GM21367 (cell line): Measurements from ENCODE around the gene STX7.
A peak's percentile ranks its signal among the peaks of the same experiment; 100 is the strongest.

Experiments used
- ATAC-seq: cut with Tn5 transposase; IDR thresholded peaks from one replicate; pipeline ENCODE4 v1.9.1; 2021; ENCODE audit not compliant: unreplicated experiment

Gene STX7

DNA sequence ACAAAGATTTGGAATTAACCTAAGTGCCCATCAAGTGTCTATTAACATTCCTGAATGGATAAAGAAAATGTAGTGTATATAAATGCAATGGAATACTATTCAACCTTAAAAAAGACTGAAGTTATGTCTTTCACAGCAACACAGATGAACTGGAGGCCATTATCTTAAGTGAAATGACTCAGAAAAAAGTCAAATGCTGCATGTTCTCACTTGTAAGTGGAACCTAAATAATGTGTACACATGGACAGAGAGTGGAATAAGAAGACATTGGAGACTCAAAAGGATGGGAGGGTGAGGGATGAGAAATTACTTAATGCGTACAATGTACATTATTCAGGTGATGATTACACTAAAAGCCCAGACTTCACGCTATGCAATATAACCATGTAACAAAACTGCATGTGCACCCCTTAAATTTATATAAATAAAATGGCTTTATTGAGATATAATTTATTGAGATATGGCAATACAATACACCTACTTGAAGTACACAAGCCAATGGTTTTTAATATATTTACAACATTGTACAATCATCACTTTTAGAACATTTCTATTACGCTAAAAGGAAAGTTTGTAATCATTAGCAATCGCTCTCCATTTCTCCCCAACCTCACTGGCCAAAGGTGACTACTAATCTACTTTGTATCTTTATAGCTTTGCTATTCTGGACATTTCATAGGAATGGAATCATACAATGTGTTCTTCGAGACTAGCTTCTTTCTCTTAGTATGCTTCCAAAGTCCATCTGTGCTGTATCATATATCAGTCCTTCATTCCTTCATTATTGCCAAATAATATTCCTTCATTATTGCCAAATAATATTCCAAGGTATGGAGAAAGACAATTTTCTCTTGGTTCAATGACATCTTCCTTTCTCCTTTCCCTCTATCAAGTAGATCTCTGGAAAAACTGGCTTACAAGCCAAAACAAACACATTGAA lies 5.8 kb downstream of the STX7 start:
- ATAC-seq = no peak

DNA sequence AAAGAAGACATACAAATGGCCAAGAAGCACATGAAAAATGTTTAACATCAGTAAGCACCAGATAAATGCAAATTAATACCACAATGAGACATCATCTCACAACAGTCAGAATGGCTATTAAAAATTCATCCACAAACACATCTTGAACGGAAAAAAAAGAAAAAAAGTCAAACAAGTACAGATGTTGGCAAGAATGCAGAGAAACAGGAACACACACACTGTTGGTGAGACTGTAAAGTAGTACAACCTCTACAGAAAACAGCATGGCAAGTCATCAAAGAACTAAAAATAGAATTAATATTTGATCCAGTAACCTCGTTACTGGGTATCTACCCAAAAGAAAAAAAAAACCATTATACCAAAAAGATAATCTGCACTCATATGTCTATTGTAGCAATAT lies 6.5 kb downstream of the STX7 start:
- ATAC-seq = no peak

DNA sequence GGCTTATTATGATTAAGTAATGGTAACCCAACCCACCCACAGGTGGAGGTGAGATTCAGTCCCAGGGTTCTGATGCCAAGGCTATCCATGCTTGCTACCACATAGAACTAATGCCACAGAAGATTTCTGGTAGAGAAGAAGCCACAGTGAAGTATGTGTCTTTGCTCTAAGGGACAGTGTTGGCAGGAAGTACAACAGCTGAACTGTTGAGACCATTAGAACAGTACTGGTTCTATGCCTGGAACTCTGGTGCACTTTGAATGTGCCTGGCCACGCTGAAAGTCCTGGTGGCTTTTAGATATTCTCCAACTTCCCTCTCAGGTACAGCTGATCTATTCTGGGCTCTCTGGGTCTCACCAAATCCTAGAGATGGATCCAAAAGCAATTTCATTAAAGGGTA lies 7.8 kb downstream of the STX7 start:
- no peak for ATAC-seq

DNA sequence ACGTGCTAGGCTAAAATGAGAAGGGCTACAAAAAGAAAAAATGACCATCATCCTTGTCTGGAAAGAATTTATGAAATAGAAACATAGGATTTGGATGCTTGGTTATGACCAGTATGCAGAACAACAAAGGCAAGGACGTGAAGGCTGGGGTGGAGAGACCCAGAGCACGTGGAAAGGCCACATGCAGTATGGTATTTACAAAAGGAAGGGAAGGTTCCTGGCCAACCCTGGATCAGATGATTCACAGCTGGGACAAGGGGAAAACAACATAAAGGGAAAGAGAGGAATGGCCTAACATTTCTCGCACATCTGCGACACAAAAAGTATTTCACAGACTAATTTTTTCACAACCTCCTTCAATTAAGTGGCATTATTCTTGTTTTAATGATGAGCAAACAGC lies 8.2 kb downstream of the STX7 start:
- ATAC-seq = no peak

DNA sequence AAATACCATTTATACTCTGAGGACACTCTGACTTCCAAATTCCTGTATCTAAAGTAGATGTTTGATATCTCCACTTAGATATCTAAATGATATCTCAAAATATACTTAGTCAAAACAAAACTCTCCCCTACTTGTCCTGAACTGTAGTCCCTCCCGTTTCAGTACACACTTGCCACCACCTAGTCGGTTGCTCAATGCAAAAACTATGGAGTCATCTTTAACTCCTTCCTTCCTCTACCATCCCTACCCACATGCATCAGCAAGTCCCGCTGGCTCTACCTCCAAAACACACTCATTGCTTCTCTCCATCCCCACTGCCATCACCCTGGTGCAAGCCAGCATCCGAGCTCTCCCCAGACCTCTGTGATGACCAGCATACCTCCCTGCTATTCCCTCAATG lies 13.2 kb downstream of the STX7 start:
- ATAC-seq = no peak

DNA sequence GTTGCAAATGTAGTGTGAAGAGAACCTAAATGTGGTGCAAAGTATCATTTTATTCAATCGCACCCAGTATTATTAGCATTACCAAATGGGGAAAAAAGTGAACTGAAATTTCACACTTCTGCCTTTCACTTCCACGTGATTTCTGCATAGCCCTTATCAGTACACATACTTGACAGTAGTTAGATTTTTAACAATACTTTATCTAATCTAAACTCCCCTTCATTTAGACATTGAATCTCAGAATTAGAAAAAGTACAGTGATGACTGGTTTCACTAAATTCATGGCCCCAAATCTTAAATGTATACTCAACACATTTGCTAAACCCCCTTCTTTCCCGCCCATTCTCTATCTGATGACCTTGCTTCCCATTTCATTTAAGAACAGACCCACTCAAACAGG lies 14.3 kb downstream of the STX7 start:
- ATAC-seq = peak; percentile 59

DNA sequence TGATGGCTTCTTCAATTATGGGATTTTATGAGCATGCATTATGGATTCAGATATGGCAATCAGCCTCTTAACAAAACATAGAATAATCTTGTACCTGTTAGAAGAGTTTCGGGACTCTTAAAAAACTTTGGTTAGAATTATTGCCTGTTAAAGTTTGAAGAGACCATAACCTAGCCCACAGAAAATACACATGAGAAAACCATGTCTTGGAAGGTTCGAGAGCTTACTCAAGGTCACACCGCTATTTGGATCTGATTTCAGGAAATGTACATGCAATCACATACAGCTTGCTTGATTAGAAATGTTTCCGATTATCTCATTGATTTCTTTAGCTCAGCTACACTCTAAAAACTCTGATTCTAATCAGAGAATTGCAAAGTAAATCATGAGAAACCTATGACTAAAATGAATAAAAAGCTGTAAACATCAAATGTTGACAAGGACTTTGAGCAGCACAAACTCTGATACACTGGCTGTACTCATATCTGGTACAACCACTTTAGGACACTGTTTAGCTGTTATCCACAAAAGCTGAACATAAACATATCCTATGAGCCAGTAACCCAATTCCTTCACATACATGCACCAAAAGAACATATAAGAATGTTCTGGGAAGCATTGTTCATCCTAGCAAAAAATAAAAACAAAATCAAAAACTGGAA lies 16.3 kb downstream of the STX7 start:
- no peak for ATAC-seq

DNA sequence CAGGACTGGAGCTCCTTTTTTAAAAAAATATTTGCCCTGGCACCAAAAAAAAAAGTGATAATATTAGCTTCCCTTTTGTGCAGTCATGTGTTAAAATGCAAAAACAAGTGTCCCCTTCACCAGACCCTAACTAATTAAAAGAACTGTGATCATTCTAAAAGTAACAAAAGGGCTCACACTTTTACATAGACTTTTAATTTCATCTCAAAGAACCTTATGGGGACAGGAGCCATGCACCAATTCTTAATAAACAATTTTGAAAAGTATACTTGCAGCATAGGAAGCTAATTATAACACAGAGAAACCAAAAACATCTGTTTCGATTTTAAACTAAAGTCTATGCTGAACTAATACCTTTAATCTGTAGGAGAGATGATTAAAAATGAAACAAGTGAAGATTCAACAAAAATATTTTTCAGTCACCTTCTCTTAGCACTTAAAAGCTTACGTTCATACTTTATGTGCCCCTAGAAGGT lies 17.3 kb downstream of the STX7 start:
- ATAC-seq = peak; percentile 42

DNA sequence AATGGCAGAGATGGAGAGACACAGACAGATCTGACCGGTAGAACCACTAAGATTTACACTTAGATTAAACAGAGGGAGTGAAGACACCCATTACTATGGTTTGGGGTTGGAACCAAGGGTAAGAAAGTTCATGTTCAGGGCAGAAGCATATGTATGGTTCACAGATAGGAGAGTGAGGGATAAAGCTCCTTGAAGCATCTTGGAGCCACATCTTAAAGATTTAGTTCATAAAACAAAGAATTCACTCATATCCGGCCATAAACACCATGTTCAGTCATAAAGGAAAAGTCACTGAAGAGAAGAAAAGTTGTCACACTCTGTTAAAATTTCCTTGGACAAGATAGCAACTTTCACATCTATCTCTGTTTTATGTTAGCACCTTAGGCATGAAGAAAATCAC lies 18.0 kb downstream of the STX7 start:
- no peak for ATAC-seq

DNA sequence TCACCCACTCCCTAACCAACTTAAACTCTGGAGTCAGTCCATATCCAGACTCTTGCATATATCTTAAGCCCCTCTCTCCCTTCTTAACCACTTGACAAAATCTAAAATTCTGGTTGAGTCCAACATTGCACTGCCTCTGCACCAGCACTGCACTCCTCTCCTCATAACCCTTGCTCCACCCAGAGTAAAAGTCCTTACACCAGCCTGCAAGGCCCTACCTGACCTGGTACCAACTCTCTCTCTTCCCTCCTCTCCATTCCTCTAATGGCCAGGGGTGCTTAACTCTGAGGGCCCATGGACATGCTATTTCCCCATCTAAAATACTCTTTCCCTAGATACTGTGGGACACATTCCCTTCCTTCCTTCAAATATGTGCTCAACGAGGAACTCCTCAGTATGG lies 21.0 kb downstream of the STX7 start:
- ATAC-seq = no peak

DNA sequence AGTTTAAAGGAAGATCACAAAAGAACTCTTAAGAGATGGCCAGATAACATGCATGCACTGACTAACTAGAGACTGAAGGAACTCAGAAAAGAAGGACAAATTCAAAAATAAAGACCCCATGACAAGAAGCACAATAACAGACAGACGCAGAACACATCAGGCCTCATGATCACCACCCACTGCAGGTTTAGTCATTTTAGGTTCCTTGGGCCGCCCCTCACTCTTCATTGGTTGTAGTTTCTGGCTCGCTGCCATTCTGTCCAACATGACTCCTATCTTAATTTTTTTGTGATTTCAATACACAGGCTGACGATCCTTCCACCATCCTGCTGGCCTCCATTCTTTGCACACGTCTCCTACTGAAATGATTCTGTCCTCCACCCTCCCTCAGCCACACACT lies 21.6 kb downstream of the STX7 start:
- no peak for ATAC-seq

DNA sequence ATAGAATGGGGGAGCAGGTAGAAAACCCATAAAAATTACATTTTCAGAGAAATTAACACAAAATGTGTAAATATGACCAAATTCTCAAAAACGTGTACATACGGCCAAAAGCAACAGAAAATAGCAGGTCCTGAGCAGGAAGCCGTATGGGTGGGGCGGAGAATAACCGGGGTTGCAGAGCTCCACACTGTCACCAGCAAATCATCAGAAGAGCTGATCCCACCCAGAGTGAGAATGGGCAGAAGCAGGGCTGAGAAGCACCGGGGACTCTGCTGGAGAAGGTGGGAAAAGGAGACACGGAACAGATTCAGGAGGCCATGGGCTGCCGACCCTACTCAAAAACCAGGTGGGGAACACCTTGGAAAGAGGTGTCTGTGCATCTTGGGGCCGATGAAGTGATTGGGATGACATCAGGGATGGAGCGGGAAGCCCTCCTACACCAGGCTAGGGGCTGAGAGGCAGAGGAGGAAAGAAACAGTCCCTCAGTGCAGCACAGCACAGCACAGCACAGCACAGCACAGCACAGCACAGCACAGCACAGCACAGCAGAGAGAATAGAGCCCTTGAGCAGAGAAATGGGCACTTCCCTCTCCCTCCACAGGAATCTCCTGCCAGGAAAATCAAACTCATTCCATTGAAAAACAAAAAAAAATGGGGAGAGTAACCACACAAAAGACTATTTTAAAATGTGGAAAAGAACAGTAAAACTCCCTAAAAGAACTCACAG lies 22.3 kb downstream of the STX7 start:
- ATAC-seq = peak; percentile 51

DNA sequence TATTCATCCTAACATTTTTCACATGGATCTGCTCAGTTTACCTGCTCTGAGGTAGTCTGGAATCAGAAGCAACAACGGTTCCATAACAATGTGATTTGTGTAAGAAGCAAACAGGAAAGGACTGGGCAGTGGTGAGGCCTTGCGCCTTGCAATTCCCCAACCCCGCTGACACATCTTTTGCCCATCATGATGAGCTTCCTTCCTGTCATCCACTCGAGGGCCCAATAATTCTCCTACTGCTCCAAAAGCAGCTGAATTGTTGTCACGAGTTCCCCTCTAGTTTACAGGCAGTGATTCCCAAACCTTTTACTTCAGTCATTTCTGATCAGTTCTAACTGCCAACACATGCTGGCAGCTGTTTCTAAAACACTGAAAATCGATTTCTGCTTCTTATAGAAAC lies 22.9 kb downstream of the STX7 start:
- ATAC-seq = peak; percentile 31

DNA sequence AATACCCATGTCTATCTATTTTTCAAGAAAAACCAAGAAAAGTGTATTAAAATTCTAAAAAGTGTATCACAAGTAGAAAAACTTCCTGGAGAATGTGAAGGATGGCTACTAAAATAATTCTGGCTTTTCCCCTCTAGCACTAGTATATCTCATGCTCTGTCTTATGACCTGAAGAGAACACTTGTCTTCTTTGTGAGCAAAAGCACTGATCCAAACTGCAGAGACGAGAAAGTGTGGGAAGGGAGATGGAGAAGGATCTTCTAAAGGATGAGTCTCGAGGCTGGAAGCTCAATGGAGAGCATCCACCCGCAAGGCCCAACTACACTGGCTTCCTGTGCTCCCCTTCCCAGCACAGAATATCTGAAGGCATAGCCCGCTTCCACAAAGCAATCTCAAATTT lies 23.5 kb downstream of the STX7 start:
- no peak for ATAC-seq

DNA sequence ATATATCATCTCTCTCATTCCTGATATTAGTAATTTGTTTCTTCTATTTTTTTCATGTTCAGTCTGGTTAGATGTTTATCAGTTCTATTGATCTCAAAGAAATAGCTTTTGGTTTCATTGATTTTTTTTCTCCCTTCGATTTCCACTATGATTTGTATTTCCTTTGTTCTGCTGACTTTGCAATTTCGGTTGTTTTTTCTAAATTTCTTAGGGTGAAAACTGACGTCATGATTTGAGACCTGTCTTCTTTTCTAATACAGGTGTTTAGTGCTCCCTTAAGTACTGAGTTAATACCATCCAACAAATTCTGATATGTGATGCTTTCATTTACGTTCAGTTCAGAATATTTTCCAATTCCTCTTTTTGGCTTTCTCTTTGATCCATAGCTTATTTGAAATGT lies 25.2 kb downstream of the STX7 start:
- ATAC-seq = no peak

DNA sequence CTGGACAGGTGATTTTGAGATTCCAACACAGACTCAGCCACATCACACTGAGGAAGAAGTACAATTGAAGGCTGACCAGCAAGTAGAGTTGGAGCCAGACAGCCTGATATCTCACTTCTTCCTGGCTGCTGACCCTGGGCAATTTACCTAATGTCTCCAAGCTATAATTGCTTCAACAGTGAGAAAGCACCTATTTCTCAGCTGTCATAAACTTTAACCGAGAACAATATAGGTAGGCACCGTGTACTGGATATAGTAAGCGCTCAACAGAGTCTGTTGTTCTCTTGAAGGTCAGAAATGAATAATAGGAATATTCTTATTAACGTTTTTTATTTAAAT lies 28.3 kb downstream of the STX7 start:
- no peak for ATAC-seq

DNA sequence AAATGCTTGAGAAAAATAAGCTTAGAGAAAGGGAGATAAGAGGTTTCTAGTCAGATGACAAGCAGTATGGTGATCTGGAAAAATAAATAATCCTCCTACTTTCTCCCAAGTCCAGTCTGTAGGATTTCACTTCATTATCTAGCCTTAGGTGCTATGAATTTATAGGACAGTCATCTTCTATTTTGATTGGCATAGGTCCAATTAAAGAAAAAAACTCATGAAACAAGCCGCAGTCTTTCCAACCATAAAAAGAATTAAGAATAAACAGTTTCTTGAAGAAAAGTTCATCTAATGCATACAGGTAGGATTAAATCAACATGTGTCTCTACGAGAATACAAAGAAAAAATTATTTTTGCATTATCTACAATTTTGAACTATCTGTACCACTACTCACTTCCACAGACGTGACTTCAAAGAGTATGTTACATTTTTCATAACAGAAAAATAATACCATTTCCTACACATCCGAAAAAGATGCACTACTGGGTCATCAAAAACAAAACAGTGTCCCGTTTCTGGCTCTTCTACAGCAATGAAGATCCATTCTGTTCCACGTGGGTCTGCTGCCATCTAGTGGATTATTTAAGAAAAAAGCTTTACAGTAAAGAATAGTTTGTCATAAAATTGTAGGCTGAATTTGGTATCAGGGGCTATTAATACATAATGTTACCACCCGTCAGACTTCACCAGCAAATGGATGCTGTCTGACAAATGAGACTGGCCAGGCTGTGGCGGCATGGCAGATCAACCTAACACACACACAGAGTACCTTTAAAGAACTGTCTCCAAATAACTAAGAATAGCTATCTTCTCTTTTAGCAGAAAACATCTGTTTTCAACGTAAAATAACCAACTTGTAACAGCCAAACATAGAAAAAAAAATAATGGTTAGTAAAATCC lies 28.9 kb downstream of the STX7 start:
- ATAC-seq = peak; percentile 61

DNA sequence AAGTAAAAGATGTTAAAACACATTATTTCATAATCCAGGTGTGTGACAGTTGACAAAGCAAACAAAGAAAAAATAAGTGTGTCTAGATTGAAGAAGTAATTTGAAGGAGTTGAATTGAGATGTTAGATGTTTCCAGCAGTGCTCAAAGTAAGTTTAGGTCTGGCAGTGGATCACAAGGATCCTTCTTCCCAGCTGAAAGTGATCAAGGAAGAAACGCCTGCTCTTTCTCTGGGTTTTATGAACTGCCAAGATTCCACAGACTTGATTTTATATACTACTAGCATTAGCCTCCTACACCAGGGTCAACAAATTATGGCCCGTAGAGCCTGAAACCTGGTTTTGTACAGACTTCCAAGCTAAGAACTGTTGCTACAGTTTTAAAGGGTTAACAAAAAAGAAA lies 30.3 kb downstream of the STX7 start:
- no peak for ATAC-seq

DNA sequence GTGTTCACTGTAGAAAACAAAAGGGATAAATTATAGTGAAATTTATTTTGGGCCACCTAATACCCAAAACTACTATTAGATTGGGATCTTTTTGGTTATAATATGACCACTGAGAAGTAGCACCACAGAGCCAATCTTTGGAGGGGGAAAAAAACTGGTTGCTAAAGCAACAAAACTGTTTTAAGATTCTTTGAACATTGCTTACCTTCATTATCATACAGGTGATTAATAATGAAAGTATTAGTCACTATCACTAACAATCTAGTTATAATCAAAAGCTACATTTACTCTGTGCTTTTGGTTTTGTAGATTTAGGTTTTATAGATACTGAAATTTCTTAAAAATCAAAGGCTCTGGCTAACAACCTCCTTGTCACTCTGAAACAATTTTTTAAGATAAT lies 31.7 kb downstream of the STX7 start:
- no peak for ATAC-seq

DNA sequence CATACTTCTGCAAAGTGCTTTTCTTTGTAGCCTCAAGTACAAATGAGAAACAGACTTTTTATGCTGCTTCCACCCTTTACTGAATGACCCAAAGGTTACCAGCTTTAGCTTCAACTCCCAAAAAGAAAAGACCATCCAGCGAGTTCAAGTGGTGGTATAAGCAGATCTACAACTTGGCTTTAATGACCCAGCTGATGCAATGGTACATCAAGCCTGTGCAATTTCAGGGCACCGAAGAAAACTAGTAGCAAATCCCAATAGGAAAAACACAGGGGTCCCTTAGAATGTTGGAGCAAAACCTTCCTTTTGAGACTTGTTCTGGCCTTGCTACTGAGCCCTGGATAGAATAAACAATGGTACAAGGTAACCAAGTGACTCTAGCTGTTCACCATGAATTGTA lies 33.8 kb downstream of the STX7 start:
- ATAC-seq = no peak

DNA sequence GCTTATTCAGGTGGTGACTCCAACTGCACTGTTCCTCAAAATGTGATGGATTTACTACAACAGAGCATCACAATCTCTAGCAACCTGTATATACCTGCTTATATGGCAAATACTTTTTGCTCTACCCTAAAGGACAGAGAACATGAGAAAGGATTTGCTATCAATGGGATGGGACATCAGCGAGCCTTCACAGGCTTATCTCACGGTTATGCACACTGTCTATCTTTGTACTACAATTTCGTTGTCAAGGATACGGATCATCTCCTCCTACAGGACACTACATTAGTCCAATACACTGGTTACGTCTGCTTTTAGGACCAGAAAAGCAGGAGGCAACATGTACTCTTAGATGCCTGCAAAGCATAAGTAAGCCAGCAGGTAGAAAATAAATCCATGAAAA lies 34.2 kb downstream of the STX7 start:
- ATAC-seq = no peak
